ENCODE data around the gene GABRR2. TPM values are rescaled to one million over a fixed set of nuclear protein-coding genes. Genes with fewer than 3 reads are reported as not detected.

Gene GABRR2
- total and polyA plus RNA-seq, 10 of the 15 experiments (the other 5 are each of a cell fraction or from before 2014, with no cell fraction given), result 0.16 to 0.72 (median 0.32) TPM; not detected in 2

- no TSS peak for BruUV-seq (replicated peaks)
- ATAC-seq, result no peak
- ChIA-PET SMC1A (ENCODE audit: uncharacterized antibody, unreplicated experiment) (interaction anchor here (0.8 to 12.6 kb wide), 22 partner anchors 9 to 268 kb away, joined by 3 to 252 read pairs (median 4); partner anchors contain the start of genes PM20D2 and PNRC1), POLR2A (interaction anchor here (0.9 to 5.9 kb wide), 9 partner anchors 9 to 271 kb away, joined by 3 to 51 read pairs (median 9); partner anchors contain the start of genes PM20D2 and PNRC1), RAD21 (ENCODE audit: unreplicated experiment) (interaction anchor here (0.9 to 12.7 kb wide), 9 partner anchors 9 to 202 kb away, joined by 3 to 187 read pairs (median 8); partner anchors contain the start of gene PM20D2), CTCF (interaction anchor here (0.9 to 17.0 kb wide), 9 partner anchors 9 to 225 kb away, joined by 3 to 260 read pairs (median 22); no protein-coding TSS in a partner anchor)
- Histone ChIP-seq H3K79me2 (ENCODE audit: control insufficient read depth, insufficient read depth, low read length) (peaks cover 95% of the 10 kb centered on the region), H3K9ac (ENCODE audit: control insufficient read depth, insufficient read depth, low read length) (peak overlapping the region; percentile 15), H3K36me3 (ENCODE audit: control insufficient read depth in 2 of 2, insufficient read depth in 2 of 2, low read length in 1 of 2) (peaks cover 0 to 5% of the 10 kb centered on the region in 2 experiments; a peak in 1 of 4 replicates), H3K27me3 (replicated peaks in 1 of 2; ENCODE audit: control insufficient read depth in 2 of 2, insufficient read depth in 2 of 2, low read length in 1 of 2) (no peaks in the 10 kb centered on the region), H2AFZ (ENCODE audit: control insufficient read depth, low read depth, low read length) (no peak overlapping the region), H3K4me1 (ENCODE audit: control insufficient read depth, insufficient read depth, low read length) (peaks cover 43% of the 10 kb centered on the region), H4K20me1 (ENCODE audit: control insufficient read depth, insufficient read depth) (no peaks in the 10 kb centered on the region; the same call in none of the 2 replicates), H3K4me3 (peak overlapping the region; percentile 98), H3K27ac (ENCODE audit: control insufficient read depth, insufficient read depth) (peak overlapping the region; percentile 65), H3K9me3 (replicated peaks; ENCODE audit: control insufficient read depth, insufficient read depth, low read length) (no peaks in the 10 kb centered on the region; the same call in 2 of the 3 replicates), H3K4me2 (ENCODE audit: control insufficient read depth, insufficient read depth) (peak overlapping the region; percentile 95)
- intact Hi-C loops (cut with micrococcal nuclease; ENCODE audit: unreplicated experiment) (no loop called here), in situ Hi-C loops (cut with MboI) (no loop called here)
- no peak for DNase-seq (ENCODE audit: low read depth, low spot score)
- FAIRE-seq, result no peak
- 52% methylated on average over 2 of the region's 2 CpGs for WGBS (ENCODE audit: insufficient coverage, insufficient replicate concordance, low lambda C conversion rate, missing lambda C conversion rate)
- no peak for TF ChIP-seq ZBTB4 (CRISPR knock-in tag; IDR thresholded peaks at IDR 0.05)
- TF ChIP-seq NFIC (IDR thresholded peaks at IDR 0.05; ENCODE audit: low read depth, low read length), result no peak
- TF ChIP-seq BCLAF1 (IDR thresholded peaks at IDR 0.05), result no peak
- 0 out of 2 replicates have a peak, but pooled peaks have one; percentile 91 for TF ChIP-seq WRNIP1 (IDR thresholded peaks at IDR 0.05; ENCODE audit: borderline replicate concordance, low read depth, low read length)
- TF ChIP-seq ZNF274 (IDR thresholded peaks at IDR 0.05; ENCODE audit: insufficient read depth, insufficient read length), result no peak
- no peak for TF ChIP-seq SMAD1 (IDR thresholded peaks at IDR 0.05; ENCODE audit: low read depth, partially characterized antibody)
- no peak for TF ChIP-seq ZNF217 (IDR thresholded peaks at IDR 0.05)
- TF ChIP-seq TCF3 (IDR thresholded peaks at IDR 0.05; ENCODE audit: borderline replicate concordance, insufficient read depth, low read depth, low read length), result no peak
- peak; percentile 39; the same call in 1 of the 2 replicates for TF ChIP-seq BACH1 (IDR thresholded peaks at IDR 0.05; ENCODE audit: borderline replicate concordance)
Measured at GRCh38 chr6:89347825-89348224, 32.7 kb upstream of the GABRR2 start.
